GM18508 (cell line): ENCODE measurements around the gene THNSL1.

Source experiments
- ATAC-seq: cut with Tn5 transposase; IDR thresholded peaks from one replicate; pipeline ENCODE4 v1.9.1; 2021; ENCODE audit warnings: moderate number of reproducible peaks; ENCODE audit not compliant: insufficient read depth, unreplicated experiment

The THNSL1 gene

DNA sequence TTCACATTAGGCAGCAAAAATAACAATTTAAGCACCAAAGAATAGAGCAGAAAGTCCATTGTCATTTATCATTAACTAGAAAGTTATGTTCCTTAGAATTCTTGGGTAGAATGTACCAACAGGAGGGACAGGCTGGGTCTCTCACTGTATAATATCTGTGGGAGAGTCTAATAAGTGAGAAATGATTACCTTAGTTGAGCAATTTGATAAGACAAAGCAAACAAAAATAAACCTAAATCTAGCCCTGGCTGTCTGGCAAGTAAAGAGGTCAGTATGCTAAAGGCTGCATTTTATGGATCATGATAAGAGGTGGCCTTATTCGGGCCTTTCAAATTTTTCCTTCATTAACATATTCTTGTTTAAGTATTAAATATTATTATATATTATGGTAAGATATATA, 35.6 kb downstream of the THNSL1 start:
- no peak for ATAC-seq

GRCh38 chr10:25056726-25057125, 40.3 kb downstream of the THNSL1 start:
- no peak for ATAC-seq

DNA sequence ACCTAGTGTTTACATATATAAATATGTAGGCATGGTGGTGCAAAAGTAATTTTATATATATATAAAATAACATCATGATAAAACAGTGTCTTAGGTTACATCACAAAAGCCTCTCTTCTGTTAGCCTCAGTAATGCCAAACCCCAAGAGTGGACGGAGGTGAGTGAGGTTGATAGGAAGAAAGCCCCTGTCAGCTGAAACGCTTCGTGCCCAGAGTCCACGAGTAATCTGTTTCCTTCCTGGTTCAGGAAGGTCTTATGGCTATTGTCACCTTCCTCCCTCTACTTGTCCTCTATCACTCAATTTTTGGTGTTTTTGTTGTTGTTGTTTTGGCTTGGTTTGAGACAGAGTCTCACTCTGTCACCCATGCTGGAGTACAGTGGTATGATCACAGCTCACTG, 41.5 kb downstream of the THNSL1 start:
- ATAC-seq: no peak

GRCh38 chr10:25059990-25060389, 43.6 kb downstream of the THNSL1 start:
- no peak for ATAC-seq

GRCh38 chr10:25061125-25061524, 44.7 kb downstream of the THNSL1 start:
- ATAC-seq: no peak

GRCh38 chr10:25061711-25062449, 45.5 kb downstream of the THNSL1 start:
- ATAC-seq: no peak

DNA sequence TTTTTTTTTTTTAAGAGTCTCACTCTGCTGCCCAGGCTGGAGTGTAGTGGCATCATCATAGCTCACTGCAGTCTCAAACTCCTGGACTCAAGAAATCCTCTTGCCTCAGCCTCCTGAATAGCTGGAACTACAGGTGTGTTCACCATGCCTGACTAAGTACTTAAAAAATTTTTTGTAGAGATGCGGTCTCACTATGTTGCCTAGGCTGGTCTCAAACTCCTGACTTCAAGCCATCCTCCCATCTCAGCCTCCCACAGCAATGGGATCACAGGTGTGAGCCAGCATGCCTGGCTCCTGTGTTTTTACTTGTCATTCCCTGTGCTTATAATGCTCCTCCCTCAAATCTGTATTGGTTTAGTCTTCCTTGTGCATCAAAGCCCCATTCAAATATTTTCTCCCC, 46.7 kb downstream of the THNSL1 start:
- no peak for ATAC-seq

GRCh38 chr10:25063644-25064043, 47.2 kb downstream of the THNSL1 start:
- ATAC-seq: no peak

DNA sequence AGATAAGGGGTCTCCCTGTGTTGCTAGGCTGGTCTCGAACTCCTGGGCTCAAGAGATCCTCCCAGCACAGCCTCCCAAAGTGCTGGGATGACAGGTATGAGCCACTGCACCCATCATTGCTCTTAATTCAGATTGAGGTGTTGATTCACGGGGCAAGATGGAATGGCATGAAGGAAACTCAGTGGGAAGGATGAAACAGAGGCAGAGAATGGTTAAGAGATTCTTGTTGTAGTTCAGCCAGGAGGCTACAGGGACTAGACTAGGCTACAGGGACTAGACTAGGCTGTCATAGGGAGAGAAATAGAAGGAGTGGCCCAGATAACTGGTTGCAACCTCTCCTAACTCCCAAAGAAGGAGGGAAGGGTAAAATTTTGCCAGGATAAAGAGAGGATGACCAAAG, 48.0 kb downstream of the THNSL1 start:
- no peak for ATAC-seq

DNA sequence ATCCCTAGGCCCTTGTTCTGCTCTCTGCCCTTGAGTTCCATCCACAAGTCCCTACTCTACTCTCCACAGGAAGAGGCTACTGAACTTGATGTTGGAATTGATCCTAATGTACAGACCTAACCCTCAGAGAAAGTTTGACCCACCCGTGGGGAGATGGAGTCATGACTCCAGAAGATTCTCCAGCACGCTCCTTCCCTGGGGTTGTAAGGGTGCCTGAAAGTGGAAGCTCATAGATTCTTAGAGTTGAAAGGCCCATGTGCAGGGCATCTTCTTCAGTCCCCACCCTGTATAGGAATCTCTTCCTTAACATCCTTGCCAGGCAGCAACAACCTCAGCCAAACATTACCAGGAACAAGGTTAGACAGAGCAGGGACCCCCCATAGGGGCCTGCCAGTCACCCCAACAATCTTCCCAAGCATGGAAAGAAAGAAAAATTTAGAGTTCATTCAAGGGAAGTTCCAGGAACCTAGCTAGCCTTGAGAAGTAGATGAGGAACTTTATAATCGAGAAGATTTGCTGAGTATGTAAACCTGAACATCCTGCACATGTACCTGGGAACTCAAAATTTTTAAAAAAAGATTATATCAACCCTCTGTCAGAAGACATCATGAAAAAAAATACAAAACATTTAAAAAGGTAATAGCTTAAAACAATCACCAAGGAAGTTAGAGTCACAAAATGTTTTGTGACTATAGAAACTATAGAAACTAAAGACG, 49.5 kb downstream of the THNSL1 start:
- ATAC-seq: no peak

GRCh38 chr10:25068152-25069058, 52.0 kb downstream of the THNSL1 start:
- ATAC-seq: no peak

DNA sequence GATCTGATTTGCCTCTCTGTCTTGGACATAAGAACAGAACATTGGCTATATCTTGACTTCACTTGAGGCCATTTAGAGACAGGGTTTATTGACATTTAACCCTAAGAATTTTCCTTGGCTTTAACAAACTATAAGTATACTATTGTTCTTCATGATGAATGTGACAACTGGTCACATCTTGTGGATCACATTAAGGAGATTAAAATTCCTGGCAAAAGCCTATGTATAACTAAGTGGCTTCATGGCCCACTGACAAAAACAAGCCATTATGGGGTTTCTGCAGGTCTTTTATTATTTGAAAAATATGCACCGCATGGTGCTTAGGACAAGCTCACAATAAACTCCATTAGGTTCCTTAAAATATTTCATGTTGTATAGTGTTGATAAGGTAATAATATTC, 54.8 kb downstream of the THNSL1 start:
- ATAC-seq: no peak

- ATAC-seq: no peak
Observed at GRCh38 chr10:25072786-25073185, 56.4 kb downstream of the THNSL1 start.

- no peak for ATAC-seq
Observed at GRCh38 chr10:25075825-25076224, 59.4 kb downstream of the THNSL1 start.
